IMR-90 (cell line): ENCODE data around the gene DCP1A. TPM values are rescaled to one million over a fixed set of nuclear protein-coding genes. Genes with fewer than 3 reads are reported as not detected.

Experiments
- ATAC-seq: fragments of 200-7000 bp; cut with Tn5 transposase; 2 replicates; pipeline ENCODE4 v1.9.1; 2020; ENCODE audit warnings: low read depth, mild to moderate bottlenecking, moderate library complexity
- BruUV-seq: library from RNA; stranded (reverse); fragments of 400-500 nt; replicated peaks from 2 replicates; lab custom pipeline; 2021; lab: Mats Ljungman, UMichigan
- CTCF ChIA-PET: fragments of 300-600 bp; formaldehyde crosslinking; extraction: SDS; loops from one replicate; lab custom pipeline; 2021; ENCODE audit warnings: antibody characterized with exemption; lab: Yijun Ruan, JAX
- POLR2A ChIA-PET: fragments of 300-600 bp; sonication (Branson Sonifier 250); formaldehyde crosslinking; loops from one replicate; lab custom pipeline; 2022; ENCODE audit warnings: antibody characterized with exemption; ENCODE audit not compliant: unreplicated experiment; lab: Charles Lee
- DNase-seq: peaks from one replicate; pipeline ENCODE4 v3.0.0; 2013
- H2AFZ ChIP-seq: replicated peaks from 2 replicates; pipeline ENCODE3; 2013; ENCODE audit warnings: low read length, mild to moderate bottlenecking; ENCODE audit not compliant: poor library complexity
- H2AK5ac ChIP-seq: 2 replicates; pipeline ENCODE4 v1.6.1; 2013; ENCODE audit warnings: low read depth, low read length, inconsistent platforms
- H2AK9ac ChIP-seq: replicated peaks from 2 replicates; pipeline ENCODE3; 2013; ENCODE audit warnings: mild to moderate bottlenecking, low read depth, low read length, moderate library complexity; ENCODE audit not compliant: poor library complexity
- H2BK120ac ChIP-seq: 2 replicates; pipeline ENCODE4 v1.6.1; 2013; ENCODE audit warnings: low read depth, low read length, inconsistent platforms
- H2BK15ac ChIP-seq: 3 replicates; pipeline ENCODE4 v1.6.1; 2013; ENCODE audit warnings: low read depth, low read length, inconsistent platforms
- H2BK20ac ChIP-seq: 2 replicates; pipeline ENCODE4 v1.6.1; 2013; ENCODE audit warnings: low read depth, mild to moderate bottlenecking, inconsistent platforms, low read length, moderate library complexity
- H2BK5ac ChIP-seq: 2 replicates; pipeline ENCODE4 v1.6.1; 2013; ENCODE audit warnings: mild to moderate bottlenecking, low read depth, low read length, inconsistent platforms; ENCODE audit not compliant: poor library complexity, severe bottlenecking
- H3K14ac ChIP-seq: replicated peaks from 2 replicates; pipeline ENCODE4 v1.6.1; 2013; ENCODE audit warnings: low read depth, low read length, inconsistent platforms
- H3K18ac ChIP-seq: 2 replicates; pipeline ENCODE4 v1.6.1; 2013; ENCODE audit warnings: low read depth, low read length, control low read depth
- H3K23ac ChIP-seq: 2 replicates; pipeline ENCODE4 v1.6.1; 2013; ENCODE audit warnings: low read depth, low read length, inconsistent platforms
- H3K27ac ChIP-seq: 2 replicates; pipeline ENCODE4 v1.5.1; 2013; ENCODE audit warnings: mild to moderate bottlenecking, control low read depth, low read length; ENCODE audit not compliant: insufficient read depth
- H3K27me3 ChIP-seq: 2 replicates; pipeline ENCODE4 v1.6.1; 2013; ENCODE audit warnings: low read length; ENCODE audit not compliant: control insufficient read depth, insufficient read depth
- H3K36me3 ChIP-seq: 2 replicates; pipeline ENCODE4 v1.6.1; 2013; ENCODE audit warnings: low read length, mixed read lengths; ENCODE audit not compliant: control insufficient read depth, insufficient read depth
- H3K4ac ChIP-seq: 2 replicates; pipeline ENCODE4 v1.6.1; 2013; ENCODE audit warnings: low read depth, low read length, inconsistent platforms
- H3K4me1 ChIP-seq: 2 replicates; pipeline ENCODE4 v1.6.1; 2013; ENCODE audit warnings: low read length, mixed read lengths; ENCODE audit not compliant: control insufficient read depth, insufficient read depth
- H3K4me2 ChIP-seq: 2 replicates; pipeline ENCODE4 v1.6.1; 2013; ENCODE audit warnings: low read depth, mild to moderate bottlenecking, control low read depth, low read length, moderate library complexity
- H3K4me3 ChIP-seq: 2 replicates; pipeline ENCODE4 v1.5.1; 2013; ENCODE audit warnings: low read depth, mild to moderate bottlenecking, control low read depth, low read length, moderate library complexity; ENCODE audit not compliant: insufficient read depth
- H3K56ac ChIP-seq: 2 replicates; pipeline ENCODE4 v1.6.1; 2013; ENCODE audit warnings: low read length, inconsistent platforms; ENCODE audit not compliant: insufficient read depth; ENCODE audit errors: extremely low read depth
- H3K79me1 ChIP-seq, 2 experiments: 2 replicates each; pipeline ENCODE4 v1.6.1; 2013; ENCODE audit warnings: low read length in 2 of 2, inconsistent platforms in 1 of 2, low read depth in 1 of 2
- H3K9ac ChIP-seq: 2 replicates; pipeline ENCODE4 v1.6.1; 2013; ENCODE audit warnings: low read depth, low read length, control low read depth
- H3K9me1 ChIP-seq: 2 replicates; pipeline ENCODE4 v1.6.1; 2013; ENCODE audit warnings: low read length, inconsistent platforms; ENCODE audit not compliant: insufficient read depth
- H3K9me3 ChIP-seq: 2 replicates; pipeline ENCODE4 v1.6.1; 2013; ENCODE audit warnings: low read length; ENCODE audit not compliant: control insufficient read depth, insufficient read depth
- H4K20me1 ChIP-seq: 2 replicates; pipeline ENCODE4 v1.6.1; 2013; ENCODE audit warnings: low read length, inconsistent platforms; ENCODE audit not compliant: insufficient read depth
- H4K5ac ChIP-seq: 2 replicates; pipeline ENCODE4 v1.6.1; 2013; ENCODE audit warnings: mild to moderate bottlenecking, low read depth, low read length, control low read depth
- H4K8ac ChIP-seq, 2 experiments: 2 replicates each; pipeline ENCODE4 v1.6.1; 2013; ENCODE audit warnings: low read depth in 2 of 2, low read length in 2 of 2, control low read depth in 1 of 2, inconsistent platforms in 1 of 2
- H4K91ac ChIP-seq: 2 replicates; pipeline ENCODE4 v1.6.1; 2013; ENCODE audit warnings: low read depth, low read length, inconsistent platforms; ENCODE audit not compliant: insufficient read depth
- BHLHE40 ChIP-seq: fragments of 150-350 bp; IDR thresholded peaks from 2 replicates; pipeline ENCODE4 v1.6.1; 2016; ENCODE audit warnings: mild to moderate bottlenecking, low read depth, low read length
- CEBPB ChIP-seq: IDR thresholded peaks from 2 replicates; pipeline ENCODE4 v1.6.1; 2012; ENCODE audit warnings: low read depth, low read length, improper control_type of control experiment
- CHD1 ChIP-seq: IDR thresholded peaks from 2 replicates; pipeline ENCODE4 v1.6.1; 2012; ENCODE audit warnings: low read depth, low read length, improper control_type of control experiment
- CTCF ChIP-seq: conservative IDR thresholded peaks from 2 replicates; pipeline ENCODE4 v1.5.1; 2012; ENCODE audit warnings: mild to moderate bottlenecking, low read depth, low read length, improper control_type of control experiment
- FOS ChIP-seq: fragments of 150-350 bp; IDR thresholded peaks from 2 replicates; pipeline ENCODE4 v1.6.1; 2016; ENCODE audit warnings: low read depth, low read length
- MAFK ChIP-seq: IDR thresholded peaks from 2 replicates; pipeline ENCODE4 v1.6.1; 2012; ENCODE audit warnings: low read depth, low read length, improper control_type of control experiment
- MAZ ChIP-seq: IDR thresholded peaks from 2 replicates; pipeline ENCODE4 v1.6.1; 2012; ENCODE audit warnings: low read depth, mild to moderate bottlenecking, low read length, improper control_type of control experiment, moderate library complexity, borderline replicate concordance
- NFE2L2 ChIP-seq: fragments of 150-350 bp; IDR thresholded peaks from 2 replicates; pipeline ENCODE4 v1.6.1; 2016; ENCODE audit warnings: low read depth, mild to moderate bottlenecking, low read length
- RAD21 ChIP-seq: IDR thresholded peaks from 2 replicates; pipeline ENCODE4 v1.6.1; 2012; ENCODE audit warnings: low read length, improper control_type of control experiment
- RFX5 ChIP-seq: IDR thresholded peaks from 2 replicates; pipeline ENCODE4 v1.8.0; 2012; ENCODE audit warnings: low read depth, mild to moderate bottlenecking, low read length, moderate library complexity
- SMC3 ChIP-seq: fragments of 150-350 bp; IDR thresholded peaks from 2 replicates; pipeline ENCODE4 v1.6.1; 2016; ENCODE audit warnings: low read depth, mild to moderate bottlenecking, antibody characterized with exemption, low read length, moderate library complexity
- WGBS, 2 experiments: methylation state at CpG; one replicate each; pipeline versions ENCODE4 v1.1.5 to v1.1.7; 2013; ENCODE audit warnings: missing lambda C conversion rate in 2 of 2; ENCODE audit not compliant: insufficient read length in 1 of 2; ENCODE audit errors: extremely low coverage in 2 of 2; 5-methylcytosine and 5-hydroxymethylcytosine counted together
- dilution Hi-C: fragments of 300-500 bp; cut with HindIII; formaldehyde crosslinking; loops from one replicate; pipeline ENCODE4 v1.14.3; 2018; ENCODE audit warnings: low sequenced_read_pairs; ENCODE audit not compliant: unreplicated experiment
- in situ Hi-C: fragments of 300-500 bp; cut with MboI; formaldehyde crosslinking; loops from 3 replicates; pipeline ENCODE4 v1.14.3; 2019; ENCODE audit warnings: low sequenced_read_pairs, inconsistent platforms, mixed read lengths
- intact Hi-C: fragments of 100-400 bp; cut with micrococcal nuclease; formaldehyde crosslinking; loops from 2 replicates; pipeline ENCODE4 v1.10.0; 2022
- polyA plus RNA-seq, 3 experiments: library from polyadenylated mRNA; depleted of rRNA; stranded (reverse); fragments of >200 nt; gene quantifications; 2 replicates each; pipeline ENCODE4 v1.2.3, GENCODE V29; 2012; ENCODE audit warnings: low replicate concordance in 1 of 3
- total RNA-seq: library from RNA; depleted of rRNA; stranded (reverse); fragments of >200 nt; gene quantifications from 2 replicates; pipeline ENCODE4 v1.2.3, GENCODE V29; 2012
- TF ChIP-seq, protein P1 (sequence below): fragments of 150-350 bp; IDR thresholded peaks from 2 replicates; pipeline ENCODE4 v1.6.1; 2017; ENCODE audit warnings: mild to moderate bottlenecking, antibody characterized with exemption, low read length, low read depth
- TF ChIP-seq, protein P2 (sequence below): fragments of 150-350 bp; IDR thresholded peaks from 2 replicates; pipeline ENCODE4 v1.6.1; 2016; ENCODE audit warnings: low read depth, mild to moderate bottlenecking, low read length, moderate library complexity, borderline replicate concordance

DCP1A gene
- total and polyA plus RNA-seq, 2 of the 4 experiments (the other 2 are of a cell fraction): 13.2 to 30.1 TPM

DNA sequence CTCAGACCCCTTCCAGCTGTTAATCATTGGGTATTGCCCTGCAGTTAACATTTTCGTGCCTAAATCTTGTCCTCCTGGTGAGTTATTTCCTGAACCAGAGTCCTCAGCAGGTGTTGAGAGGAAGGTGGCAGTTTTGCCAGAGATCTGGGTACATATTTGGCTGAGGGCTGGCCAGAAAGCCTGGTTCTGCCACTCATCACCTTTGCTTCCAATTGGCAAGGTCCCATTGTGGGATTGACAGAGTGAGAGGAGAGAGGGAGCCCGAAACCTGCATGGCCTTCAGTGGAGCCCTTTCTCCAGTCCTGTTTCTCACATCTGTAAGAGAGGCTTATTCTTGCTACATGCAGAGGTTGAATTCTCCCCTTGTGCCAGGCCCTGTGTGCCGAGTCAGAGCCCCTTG lies 82.6 kb downstream of the DCP1A start:
- H4K8ac ChIP-seq: no peak overlapping the region
- 0 out of 2 replicates have a peak, but pooled peaks cover 5% of the 10 kb centered on the region for H3K9me1 ChIP-seq
- intact Hi-C loops (no loop called here), in situ Hi-C loops (no loop called here), dilution Hi-C loops (no loop called here)
- no peak overlapping the region for H3K4me3 ChIP-seq
- H2BK15ac ChIP-seq: no peak overlapping the region
- no peak overlapping the region; the same call in 1 of the 2 replicates for H2BK20ac ChIP-seq
- no peak overlapping the region for H3K23ac ChIP-seq
- ChIA-PET POLR2A (interaction anchor here (1.7 kb wide), 1 partner anchor 9 kb away, joined by 4 read pairs; the partner anchor contains the start of gene TKT), CTCF (no interaction called here)
- H3K79me1 ChIP-seq: no peaks in the 10 kb centered on the region; a peak in 1 of 4 replicates
- H3K4me2 ChIP-seq: no peak overlapping the region
- TF ChIP-seq CTCF (no peak), BHLHE40 (no peak), RFX5 (no peak), CHD1 (no peak), CEBPB (no peak), NFE2L2 (no peak), MAZ (no peak), MAFK (no peak), FOS (no peak), SMC3 (no peak), RAD21 (no peak)
- TF ChIP-seq, protein P1, sequence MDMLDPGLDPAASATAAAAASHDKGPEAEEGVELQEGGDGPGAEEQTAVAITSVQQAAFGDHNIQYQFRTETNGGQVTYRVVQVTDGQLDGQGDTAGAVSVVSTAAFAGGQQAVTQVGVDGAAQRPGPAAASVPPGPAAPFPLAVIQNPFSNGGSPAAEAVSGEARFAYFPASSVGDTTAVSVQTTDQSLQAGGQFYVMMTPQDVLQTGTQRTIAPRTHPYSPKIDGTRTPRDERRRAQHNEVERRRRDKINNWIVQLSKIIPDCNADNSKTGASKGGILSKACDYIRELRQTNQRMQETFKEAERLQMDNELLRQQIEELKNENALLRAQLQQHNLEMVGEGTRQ: no peak
- TF ChIP-seq, protein P2, sequence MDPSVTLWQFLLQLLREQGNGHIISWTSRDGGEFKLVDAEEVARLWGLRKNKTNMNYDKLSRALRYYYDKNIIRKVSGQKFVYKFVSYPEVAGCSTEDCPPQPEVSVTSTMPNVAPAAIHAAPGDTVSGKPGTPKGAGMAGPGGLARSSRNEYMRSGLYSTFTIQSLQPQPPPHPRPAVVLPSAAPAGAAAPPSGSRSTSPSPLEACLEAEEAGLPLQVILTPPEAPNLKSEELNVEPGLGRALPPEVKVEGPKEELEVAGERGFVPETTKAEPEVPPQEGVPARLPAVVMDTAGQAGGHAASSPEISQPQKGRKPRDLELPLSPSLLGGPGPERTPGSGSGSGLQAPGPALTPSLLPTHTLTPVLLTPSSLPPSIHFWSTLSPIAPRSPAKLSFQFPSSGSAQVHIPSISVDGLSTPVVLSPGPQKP: no peak
- H3K36me3 ChIP-seq: no peaks in the 10 kb centered on the region
- no peak overlapping the region for H2AK9ac ChIP-seq
- BruUV-seq: no TSS peak
- no peaks in the 10 kb centered on the region for H3K9me3 ChIP-seq
- H3K56ac ChIP-seq: no peak overlapping the region
- no peak overlapping the region for H3K27ac ChIP-seq
- no peak overlapping the region for H3K18ac ChIP-seq
- H4K91ac ChIP-seq: no peak overlapping the region
- H3K14ac ChIP-seq: no peak overlapping the region
- H2BK5ac ChIP-seq: no peak overlapping the region
- H3K4ac ChIP-seq: no peak overlapping the region
- no peak overlapping the region; the same call in 1 of the 2 replicates for H2BK120ac ChIP-seq
- DNase-seq (no peak), ATAC-seq (no peak)
- H2AK5ac ChIP-seq: no peak overlapping the region
- H2AFZ ChIP-seq: no peak overlapping the region
- peaks cover 8% of the 10 kb centered on the region for H3K4me1 ChIP-seq
- no peaks in the 10 kb centered on the region for H3K27me3 ChIP-seq
- no peaks in the 10 kb centered on the region for H4K20me1 ChIP-seq
- WGBS, 2 experiments: no CpG with 5 or more reads among the region's 3 CpGs
- no peak overlapping the region for H4K5ac ChIP-seq
- no peak overlapping the region for H3K9ac ChIP-seq
